Raji (cell line): ENCODE results near the gene MCRIP2.

Source experiments
- POLR2A ChIP-seq: IDR thresholded peaks from 2 replicates; pipeline ENCODE4 v1.6.1; 2011; ENCODE audit warnings: low read depth, low read length, control low read depth; ENCODE audit not compliant: insufficient read depth

Gene MCRIP2

GRCh38 chr16:683396-684070 is 41.9 kb downstream of the MCRIP2 start:
- TF ChIP-seq POLR2A = no peak

- peak; percentile 89 for TF ChIP-seq POLR2A
Observed at GRCh38 chr16:684071-684794, 42.6 kb downstream of the MCRIP2 start, which contains the start of gene JMJD8. TSS of gene JMJD8 (minus strand) at chr16:684334. CDS start at chr16:684319, 15 bp downstream.

GRCh38 chr16:684961-685696 is 43.5 kb downstream of the MCRIP2 start:
- TF ChIP-seq POLR2A = no peak

GRCh38 chr16:685967-686366 is 44.3 kb downstream of the MCRIP2 start:
- TF ChIP-seq POLR2A = no peak

GRCh38 chr16:686459-687260 is 45.0 kb downstream of the MCRIP2 start:
- TF ChIP-seq POLR2A = no peak

GRCh38 chr16:687499-687898 is 45.9 kb downstream of the MCRIP2 start:
- TF ChIP-seq POLR2A = no peak

- peak; percentile 44; the same call in 1 of the 2 replicates for TF ChIP-seq POLR2A
Observed at GRCh38 chr16:689175-689897, 47.7 kb downstream of the MCRIP2 start.

- TF ChIP-seq POLR2A = no peak
Observed at GRCh38 chr16:692356-693108, 50.9 kb downstream of the MCRIP2 start.

- no peak for TF ChIP-seq POLR2A
Observed at GRCh38 chr16:693364-693763, 51.7 kb downstream of the MCRIP2 start.

GRCh38 chr16:693766-694165 is 52.1 kb downstream of the MCRIP2 start:
- no peak for TF ChIP-seq POLR2A

- no peak for TF ChIP-seq POLR2A
Observed at GRCh38 chr16:694187-694862, 52.7 kb downstream of the MCRIP2 start.

GRCh38 chr16:694863-695354 is 53.3 kb downstream of the MCRIP2 start:
- no peak for TF ChIP-seq POLR2A
